ENCODE measurements around the gene PDSS2.

GRCh38 chr6:107152638-107153430 lies 306.5 kb downstream of the PDSS2 start:
- TF ChIP-seq CTCF (IDR thresholded peaks at IDR 0.05; ENCODE audit: low read depth, low read length, poor library complexity, severe bottlenecking) = no peak
- TF ChIP-seq EZH2phosphoT487 (IDR thresholded peaks at IDR 0.05; ENCODE audit: borderline replicate concordance, low read length) = no peak

All from DOHH2 (cell line).